H9 (cell line): Measurements from ENCODE around the gene SMIM36. TPM values are rescaled to one million over a fixed set of nuclear protein-coding genes. Genes with fewer than 3 reads are reported as not detected.
A peak's percentile ranks its signal among the peaks of the same experiment; 100 is the strongest.

ENCODE experiments used
- DNase-seq: peaks from one replicate; pipeline ENCODE4 v3.0.0-alpha.2; 2017
- H2AFZ ChIP-seq: one replicate; pipeline ENCODE4 v1.6.1; 2013; ENCODE audit warnings: mild to moderate bottlenecking, low read length, control low read depth, moderate library complexity
- H2AK5ac ChIP-seq: 2 replicates; pipeline ENCODE4 v1.6.1; 2013; ENCODE audit warnings: low read length, control low read depth, mixed read lengths; ENCODE audit not compliant: insufficient read length
- H2BK120ac ChIP-seq: one replicate; pipeline ENCODE4 v1.6.1; 2013; ENCODE audit warnings: low read depth, mild to moderate bottlenecking, low read length, control low read depth, inconsistent platforms; ENCODE audit not compliant: poor library complexity, severe bottlenecking
- H2BK12ac ChIP-seq: 2 replicates; pipeline ENCODE4 v1.6.1; 2013; ENCODE audit warnings: low read length, control low read depth, mixed read lengths, low read depth; ENCODE audit not compliant: insufficient read length
- H2BK15ac ChIP-seq: 2 replicates; pipeline ENCODE4 v1.6.1; 2013; ENCODE audit warnings: low read depth, low read length, control low read depth
- H2BK20ac ChIP-seq: one replicate; pipeline ENCODE4 v1.6.1; 2013; ENCODE audit warnings: low read depth, mild to moderate bottlenecking, low read length, control low read depth, inconsistent platforms; ENCODE audit not compliant: poor library complexity, severe bottlenecking
- H2BK5ac ChIP-seq: 2 replicates; pipeline ENCODE4 v1.6.1; 2013; ENCODE audit warnings: low read length, control low read depth, mixed read lengths; ENCODE audit not compliant: insufficient read length
- H3K14ac ChIP-seq: 2 replicates; pipeline ENCODE4 v1.6.1; 2013; ENCODE audit warnings: low read length, control low read depth; ENCODE audit not compliant: insufficient read depth
- H3K18ac ChIP-seq: 2 replicates; pipeline ENCODE4 v1.6.1; 2013; ENCODE audit warnings: low read depth, mild to moderate bottlenecking, mixed read lengths, low read length, control low read depth; ENCODE audit not compliant: insufficient read length
- H3K23ac ChIP-seq: 2 replicates; pipeline ENCODE4 v1.6.1; 2013; ENCODE audit warnings: low read length, control low read depth, mixed read lengths, low read depth; ENCODE audit not compliant: insufficient read length
- H3K23me2 ChIP-seq: 2 replicates; pipeline ENCODE4 v1.6.1; 2013; ENCODE audit warnings: low read depth, mild to moderate bottlenecking, mixed read lengths, low read length, control low read depth; ENCODE audit not compliant: insufficient read length, poor library complexity, severe bottlenecking
- H3K27ac ChIP-seq: 2 replicates; pipeline ENCODE4 v1.5.1; 2013; ENCODE audit warnings: low read length, control low read depth, mixed read lengths, low read depth; ENCODE audit not compliant: insufficient read length
- H3K27me3 ChIP-seq: 2 replicates; pipeline ENCODE4 v1.6.1; 2013; ENCODE audit warnings: low read length, control low read depth, inconsistent platforms; ENCODE audit not compliant: insufficient read depth
- H3K4ac ChIP-seq: 2 replicates; pipeline ENCODE4 v1.6.1; 2013; ENCODE audit warnings: low read depth, mild to moderate bottlenecking, control low read depth, inconsistent platforms, low read length, moderate library complexity
- H3K4me1 ChIP-seq: 2 replicates; pipeline ENCODE4 v1.6.1; 2013; ENCODE audit warnings: low read length, control low read depth, inconsistent platforms; ENCODE audit not compliant: insufficient read depth
- H3K4me2 ChIP-seq: 2 replicates; pipeline ENCODE4 v1.6.1; 2013; ENCODE audit warnings: low read length, control low read depth, mixed read lengths; ENCODE audit not compliant: insufficient read length, insufficient read depth
- H3K56ac ChIP-seq: 2 replicates; pipeline ENCODE4 v1.6.1; 2013; ENCODE audit warnings: low read depth, mild to moderate bottlenecking, mixed read lengths, low read length, control low read depth; ENCODE audit not compliant: insufficient read length
- H3K79me1 ChIP-seq: 2 replicates; pipeline ENCODE4 v1.6.1; 2013; ENCODE audit warnings: low read depth, mild to moderate bottlenecking, moderate library complexity, low read length, control low read depth, inconsistent platforms; ENCODE audit not compliant: insufficient read depth, poor library complexity, severe bottlenecking
- H3K79me2 ChIP-seq: 2 replicates; pipeline ENCODE4 v1.6.1; 2013; ENCODE audit warnings: low read length, control low read depth, inconsistent platforms; ENCODE audit not compliant: insufficient read depth
- H3K9ac ChIP-seq: 2 replicates; pipeline ENCODE4 v1.6.1; 2013; ENCODE audit warnings: low read length, control low read depth, mixed read lengths; ENCODE audit not compliant: insufficient read length; ENCODE audit errors: extremely low read depth
- H3K9me3 ChIP-seq: one replicate; pipeline ENCODE4 v1.6.1; 2013; ENCODE audit warnings: low read depth, low read length, inconsistent platforms; ENCODE audit not compliant: control insufficient read depth
- H3T11ph ChIP-seq: one replicate; pipeline ENCODE4 v1.6.1; 2013; ENCODE audit warnings: mild to moderate bottlenecking, low read length, control low read depth, inconsistent platforms
- H4K20me1 ChIP-seq: one replicate; pipeline ENCODE4 v1.6.1; 2013; ENCODE audit not compliant: control insufficient read depth, insufficient read length, insufficient read depth
- H4K5ac ChIP-seq: 2 replicates; pipeline ENCODE4 v1.6.1; 2013; ENCODE audit warnings: low read depth, mild to moderate bottlenecking, mixed read lengths, low read length, control low read depth; ENCODE audit not compliant: insufficient read length
- H4K8ac ChIP-seq: replicated peaks from 2 replicates; pipeline ENCODE4 v1.6.1; 2013; ENCODE audit warnings: low read length, control low read depth, mixed read lengths, low read depth; ENCODE audit not compliant: insufficient read length
- H4K91ac ChIP-seq: 2 replicates; pipeline ENCODE4 v1.6.1; 2013; ENCODE audit warnings: low read depth, mild to moderate bottlenecking, moderate library complexity, mixed read lengths, low read length, control low read depth; ENCODE audit not compliant: insufficient read length
- H3K27ac Mint-ChIP-seq, 3 experiments: 2 replicates in 2 of 3; 3 replicates in 1 of 3; pipeline ENCODE4 v1.8.0; 2020 to 2021; ENCODE audit warnings: mixed read lengths in 3 of 3, mild to moderate bottlenecking in 1 of 3, moderate library complexity in 1 of 3
- H3K27me3 Mint-ChIP-seq: 2 replicates; pipeline ENCODE4 v1.8.0; 2021; ENCODE audit warnings: low read depth, mild to moderate bottlenecking, moderate library complexity, mixed read lengths
- H3K36me3 Mint-ChIP-seq, 3 experiments: 2 replicates in 2 of 3; 3 replicates in 1 of 3; pipeline ENCODE4 v1.8.0; 2020 to 2021; ENCODE audit warnings: low read depth in 3 of 3, mixed read lengths in 3 of 3; ENCODE audit not compliant: insufficient read depth in 1 of 3
- H3K4me1 Mint-ChIP-seq, 2 experiments: 2 replicates each; pipeline ENCODE4 v1.8.0; 2020; ENCODE audit warnings: mixed read lengths in 2 of 2
- H3K4me3 Mint-ChIP-seq, 2 experiments: 2 replicates in 1 of 2; 3 replicates in 1 of 2; pipeline ENCODE4 v1.8.0; 2020 to 2021; ENCODE audit warnings: mild to moderate bottlenecking in 2 of 2, mixed read lengths in 2 of 2, moderate library complexity in 1 of 2
- H3K9me3 Mint-ChIP-seq, 2 experiments: 2 replicates in 1 of 2; 3 replicates in 1 of 2; pipeline ENCODE4 v1.8.0; 2020; ENCODE audit warnings: mild to moderate bottlenecking in 2 of 2, mixed read lengths in 2 of 2, moderate library complexity in 1 of 2
- CTCF ChIP-seq: fragments of 200-600 bp; sonication (generic); conservative IDR thresholded peaks from 3 replicates; pipeline ENCODE4 v1.8.0; 2021; ENCODE audit warnings: antibody characterized with exemption, mild to moderate bottlenecking
- WGBS: extraction: QIAGEN DNeasy Blood & Tissue Kit; methylation state at CpG from one replicate; pipeline ENCODE4 v1.1.7; 2013; ENCODE audit warnings: missing lambda C conversion rate, low lambda C conversion rate, mixed read lengths; ENCODE audit not compliant: insufficient read length; ENCODE audit errors: extremely low coverage; 5-methylcytosine and 5-hydroxymethylcytosine counted together
- total RNA-seq: library from RNA; stranded (reverse); gene quantifications from 2 replicates; pipeline ENCODE4 v1.2.1, GENCODE V29; 2021

The SMIM36 gene
- total RNA-seq, 1 experiment from 2014 or later = not detected

- Histone ChIP-seq H2BK15ac (no peak overlapping the region), H3K27ac (no peak overlapping the region), H3K14ac (no peak overlapping the region), H3K23me2 (peaks cover 3% of the 10 kb centered on the region), H4K5ac (no peak overlapping the region), H4K20me1 (no peaks in the 10 kb centered on the region), H3K27me3 (no peaks in the 10 kb centered on the region), H2BK12ac (no peak overlapping the region), H3T11ph (no peak overlapping the region), H3K18ac (no peak overlapping the region), H2BK120ac (no peak overlapping the region), H2AK5ac (no peak overlapping the region), H2BK20ac (no peak overlapping the region), H3K4me2 (no peak overlapping the region), H3K9me3 (no peaks in the 10 kb centered on the region), H2AFZ (no peak overlapping the region), H3K4me1 (no peaks in the 10 kb centered on the region; the same call in 1 of the 2 replicates), H3K23ac (no peak overlapping the region), H3K79me2 (peaks cover 20% of the 10 kb centered on the region; the same call in 1 of the 2 replicates), H4K8ac (no peak overlapping the region), H3K9ac (no peak overlapping the region), H3K4ac (no peak overlapping the region), H3K79me1 (peaks cover 12% of the 10 kb centered on the region), H2BK5ac (no peak overlapping the region), H4K91ac (no peak overlapping the region), H3K56ac (no peak overlapping the region)
- Mint-ChIP-seq H3K27me3 (no peaks in the 10 kb centered on the region), H3K4me3 (no peak overlapping the region), H3K36me3 (peaks cover 33 to 53% (median 36%) of the 10 kb centered on the region in 3 experiments), H3K9me3 (peaks cover 0 to 4% of the 10 kb centered on the region in 2 experiments; a peak in 1 of 5 replicates), H3K27ac (peak overlapping the region in 2 of 3 experiments; percentile 11 to 68; a peak in 2 of 7 replicates), H3K4me1 (peaks cover 20 to 32% of the 10 kb centered on the region in 2 experiments)
- WGBS = no CpG with 5 or more reads among the region's 4 CpGs
- DNase-seq = no peak
- TF ChIP-seq CTCF = no peak
Measured at GRCh38 chr17:55416470-55417052, 94.7 kb downstream of the SMIM36 start.
